ENCODE measurements around the gene DOC2A. TPM values are rescaled to one million over a fixed set of nuclear protein-coding genes. Genes with fewer than 3 reads are reported as not detected.

Gene DOC2A
- total and polyA plus RNA-seq, 2 of the 4 experiments (the other 2 are of a cell fraction) = under 0.01 to 0.48 TPM

DNA sequence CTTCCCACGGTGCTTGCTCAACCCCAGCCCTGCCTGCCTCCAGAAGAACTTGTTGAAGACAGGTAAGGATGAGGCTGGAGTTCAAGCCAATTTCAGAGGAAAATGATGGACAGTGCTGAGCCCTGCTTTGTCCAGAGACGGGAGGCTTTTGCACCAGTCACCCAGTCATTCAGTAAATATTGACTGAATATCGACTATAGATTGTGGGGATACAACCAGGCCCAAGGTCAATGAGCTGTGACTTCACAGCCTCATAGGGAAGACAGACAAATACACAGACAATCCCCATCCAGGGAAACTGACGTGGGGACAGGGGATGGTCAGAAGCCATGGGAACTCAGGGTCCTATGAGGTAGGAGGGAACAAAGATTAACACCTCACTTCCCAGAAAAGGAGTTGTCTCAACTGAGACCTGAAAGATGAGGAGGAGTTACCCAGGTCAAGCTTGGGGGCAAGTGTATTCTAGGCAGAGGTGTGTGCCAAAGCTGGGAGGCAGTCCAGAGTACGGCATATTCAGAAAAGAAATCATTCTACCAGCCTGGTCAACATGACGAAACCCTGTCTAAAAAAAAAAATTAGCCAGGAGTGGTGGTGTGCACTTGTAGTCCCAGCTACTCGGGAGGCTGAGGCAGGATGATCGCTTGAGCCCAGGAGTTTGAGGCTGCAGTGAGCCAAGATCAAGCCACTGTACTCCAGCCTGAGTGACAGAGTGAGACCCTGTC lies 5.9 kb upstream of the DOC2A start:
- DNase-seq = no peak
- Histone ChIP-seq H3K18ac (ENCODE audit: low read depth, low read length) (no peak overlapping the region), H3K4ac (ENCODE audit: low read depth, low read length) (no peak overlapping the region), H3K9ac (ENCODE audit: low read depth, low read length) (no peak overlapping the region), H2BK120ac (ENCODE audit: low read depth, low read length) (no peak overlapping the region), H2BK15ac (ENCODE audit: low read depth, low read length) (no peak overlapping the region), H3K4me2 (ENCODE audit: low read depth, low read length) (no peak overlapping the region), H3K27ac (ENCODE audit: insufficient read depth, low read length) (no peak overlapping the region), H3K36me3 (ENCODE audit: control insufficient read depth, insufficient read depth, low read length) (no peaks in the 10 kb centered on the region), H3K23ac (ENCODE audit: low read depth, low read length) (no peak overlapping the region), H4K91ac (ENCODE audit: insufficient read depth, low read depth, low read length) (no peak overlapping the region), H2BK20ac (ENCODE audit: low read depth, low read length) (no peak overlapping the region), H3K14ac (replicated peaks; ENCODE audit: low read depth, low read length) (no peak overlapping the region), H3K4me3 (ENCODE audit: insufficient read depth, low read depth, low read length) (no peak overlapping the region), H3K9me3 (ENCODE audit: control insufficient read depth, insufficient read depth, low read length) (no peaks in the 10 kb centered on the region), H4K20me1 (ENCODE audit: insufficient read depth, low read length) (no peaks in the 10 kb centered on the region), H3K27me3 (ENCODE audit: control insufficient read depth, insufficient read depth, low read length) (peaks cover 6% of the 10 kb centered on the region), H4K5ac (ENCODE audit: low read depth, low read length) (no peak overlapping the region), H2AK5ac (ENCODE audit: low read depth, low read length) (no peak overlapping the region), H2BK5ac (ENCODE audit: low read depth, low read length, poor library complexity, severe bottlenecking) (no peak overlapping the region), H2AK9ac (replicated peaks; ENCODE audit: low read depth, low read length, poor library complexity) (no peak overlapping the region), H3K79me1 (ENCODE audit: low read depth in 1 of 2, low read length in 2 of 2) (no peaks in the 10 kb centered on the region), H3K4me1 (ENCODE audit: control insufficient read depth, insufficient read depth, low read length) (no peaks in the 10 kb centered on the region), H2AFZ (replicated peaks; ENCODE audit: low read length, poor library complexity) (no peak overlapping the region), H3K9me1 (ENCODE audit: insufficient read depth, low read length) (no peaks in the 10 kb centered on the region), H4K8ac (ENCODE audit: low read depth in 2 of 2, low read length in 2 of 2) (no peak overlapping the region), H3K56ac (ENCODE audit: extremely low read depth, insufficient read depth, low read length) (no peak overlapping the region)
- CTCF ChIA-PET = no interaction called here
- ATAC-seq (ENCODE audit: low read depth) = no peak
- POLR2A ChIA-PET (ENCODE audit: unreplicated experiment) = no interaction called here
- intact Hi-C loops (cut with micrococcal nuclease) (no loop called here), dilution Hi-C loops (cut with HindIII; ENCODE audit: low sequenced_read_pairs, unreplicated experiment) (no loop called here), in situ Hi-C loops (cut with MboI; ENCODE audit: low sequenced_read_pairs) (no loop called here)
- no CpG with 5 or more reads among the region's 8 CpGs for WGBS, 2 experiments (ENCODE audit: extremely low coverage in 2 of 2, insufficient read length in 1 of 2)
- no TSS peak for BruUV-seq (replicated peaks)
- TF ChIP-seq RAD21 (IDR thresholded peaks at IDR 0.05; ENCODE audit: low read length) (no peak), BHLHE40 (IDR thresholded peaks at IDR 0.05; ENCODE audit: low read depth, low read length) (no peak), MAFK (IDR thresholded peaks at IDR 0.05; ENCODE audit: low read depth, low read length) (no peak), RCOR1 (IDR thresholded peaks at IDR 0.05; ENCODE audit: insufficient replicate concordance, low read length) (no peak), NFE2L2 (IDR thresholded peaks at IDR 0.05; ENCODE audit: low read depth, low read length) (no peak), CHD1 (IDR thresholded peaks at IDR 0.05; ENCODE audit: low read depth, low read length) (no peak), POLR2A (IDR thresholded peaks at IDR 0.05; ENCODE audit: low read depth, low read length) (no peak), MXI1 (IDR thresholded peaks at IDR 0.05; ENCODE audit: borderline replicate concordance, low read depth, low read length) (no peak), FOS (IDR thresholded peaks at IDR 0.05; ENCODE audit: low read depth, low read length) (no peak), CEBPB (IDR thresholded peaks at IDR 0.05; ENCODE audit: low read depth, low read length) (no peak), RFX5 (IDR thresholded peaks at IDR 0.05; ENCODE audit: low read depth, low read length) (no peak), MAZ (IDR thresholded peaks at IDR 0.05; ENCODE audit: borderline replicate concordance, low read depth, low read length) (no peak), SMC3 (IDR thresholded peaks at IDR 0.05; ENCODE audit: low read depth, low read length) (no peak)
- TF ChIP-seq, protein P1, sequence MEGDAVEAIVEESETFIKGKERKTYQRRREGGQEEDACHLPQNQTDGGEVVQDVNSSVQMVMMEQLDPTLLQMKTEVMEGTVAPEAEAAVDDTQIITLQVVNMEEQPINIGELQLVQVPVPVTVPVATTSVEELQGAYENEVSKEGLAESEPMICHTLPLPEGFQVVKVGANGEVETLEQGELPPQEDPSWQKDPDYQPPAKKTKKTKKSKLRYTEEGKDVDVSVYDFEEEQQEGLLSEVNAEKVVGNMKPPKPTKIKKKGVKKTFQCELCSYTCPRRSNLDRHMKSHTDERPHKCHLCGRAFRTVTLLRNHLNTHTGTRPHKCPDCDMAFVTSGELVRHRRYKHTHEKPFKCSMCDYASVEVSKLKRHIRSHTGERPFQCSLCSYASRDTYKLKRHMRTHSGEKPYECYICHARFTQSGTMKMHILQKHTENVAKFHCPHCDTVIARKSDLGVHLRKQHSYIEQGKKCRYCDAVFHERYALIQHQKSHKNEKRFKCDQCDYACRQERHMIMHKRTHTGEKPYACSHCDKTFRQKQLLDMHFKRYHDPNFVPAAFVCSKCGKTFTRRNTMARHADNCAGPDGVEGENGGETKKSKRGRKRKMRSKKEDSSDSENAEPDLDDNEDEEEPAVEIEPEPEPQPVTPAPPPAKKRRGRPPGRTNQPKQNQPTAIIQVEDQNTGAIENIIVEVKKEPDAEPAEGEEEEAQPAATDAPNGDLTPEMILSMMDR (conservative IDR thresholded peaks at IDR 0.05; ENCODE audit: low read depth, low read length) = no peak
- TF ChIP-seq, protein P2, sequence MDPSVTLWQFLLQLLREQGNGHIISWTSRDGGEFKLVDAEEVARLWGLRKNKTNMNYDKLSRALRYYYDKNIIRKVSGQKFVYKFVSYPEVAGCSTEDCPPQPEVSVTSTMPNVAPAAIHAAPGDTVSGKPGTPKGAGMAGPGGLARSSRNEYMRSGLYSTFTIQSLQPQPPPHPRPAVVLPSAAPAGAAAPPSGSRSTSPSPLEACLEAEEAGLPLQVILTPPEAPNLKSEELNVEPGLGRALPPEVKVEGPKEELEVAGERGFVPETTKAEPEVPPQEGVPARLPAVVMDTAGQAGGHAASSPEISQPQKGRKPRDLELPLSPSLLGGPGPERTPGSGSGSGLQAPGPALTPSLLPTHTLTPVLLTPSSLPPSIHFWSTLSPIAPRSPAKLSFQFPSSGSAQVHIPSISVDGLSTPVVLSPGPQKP (IDR thresholded peaks at IDR 0.05; ENCODE audit: borderline replicate concordance, low read depth, low read length) = no peak
- TF ChIP-seq, protein P3, sequence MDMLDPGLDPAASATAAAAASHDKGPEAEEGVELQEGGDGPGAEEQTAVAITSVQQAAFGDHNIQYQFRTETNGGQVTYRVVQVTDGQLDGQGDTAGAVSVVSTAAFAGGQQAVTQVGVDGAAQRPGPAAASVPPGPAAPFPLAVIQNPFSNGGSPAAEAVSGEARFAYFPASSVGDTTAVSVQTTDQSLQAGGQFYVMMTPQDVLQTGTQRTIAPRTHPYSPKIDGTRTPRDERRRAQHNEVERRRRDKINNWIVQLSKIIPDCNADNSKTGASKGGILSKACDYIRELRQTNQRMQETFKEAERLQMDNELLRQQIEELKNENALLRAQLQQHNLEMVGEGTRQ (IDR thresholded peaks at IDR 0.05; ENCODE audit: low read depth, low read length) = no peak

Measured in IMR-90 (cell line).